GM23248 (cell line): ENCODE data around the gene KDM1B.

Experiments
- EZH2 ChIP-seq: fragments of 200-600 bp; sonication (generic); IDR thresholded peaks from 2 replicates; pipeline ENCODE4 v1.6.1; 2018; ENCODE audit warnings: antibody characterized with exemption, mild to moderate bottlenecking; ENCODE audit not compliant: insufficient read depth, poor library complexity, severe bottlenecking
- EZH2phosphoT487 ChIP-seq: fragments of 200-600 bp; sonication (generic); IDR thresholded peaks from 2 replicates; pipeline ENCODE4 v1.6.1; 2018; ENCODE audit warnings: antibody characterized with exemption, moderate library complexity, mild to moderate bottlenecking, low read depth; ENCODE audit not compliant: insufficient read depth

- TF ChIP-seq EZH2 (no peak), EZH2phosphoT487 (no peak)
Measured at GRCh38 chr6:18243302-18243893, 88.2 kb downstream of the KDM1B start.
